ENCODE results near the gene HAPSTR1. TPM values are rescaled to one million over a fixed set of nuclear protein-coding genes. Genes with fewer than 3 reads are reported as not detected.
A peak's percentile ranks its signal among the peaks of the same experiment; 100 is the strongest.

The HAPSTR1 gene
- total and polyA plus RNA-seq, 2 of the 13 experiments (the other 11 are each of a cell fraction or from before 2014, with no cell fraction given): 25.2 to 83.2 TPM

GRCh38 chr16:9058211-9058610 is 33.2 kb upstream of the HAPSTR1 start (continued):
- TF ChIP-seq PAWR (CRISPR knock-in tag; IDR thresholded peaks at IDR 0.05; ENCODE audit: borderline replicate concordance) (no peak), HINFP (CRISPR knock-in tag; IDR thresholded peaks at IDR 0.05; ENCODE audit: low read depth) (no peak), ZNF225 (CRISPR knock-in tag; IDR thresholded peaks at IDR 0.05) (no peak), MTERF4 (CRISPR knock-in tag; IDR thresholded peaks at IDR 0.05) (no peak), ZNF510 (CRISPR knock-in tag; IDR thresholded peaks at IDR 0.05; ENCODE audit: low read depth) (no peak), ONECUT2 (CRISPR knock-in tag; IDR thresholded peaks at IDR 0.05) (no peak)

- BruUV-seq (replicated peaks): no TSS peak
- peaks cover 0 to 7% of the 10 kb centered on the region in 2 experiments; a peak in 4 of 5 replicates for H3K27me3 ChIP-seq (ENCODE audit: control insufficient read depth in 1 of 2, insufficient read depth in 2 of 2, low read length in 2 of 2)
- CTCF ChIA-PET (ENCODE audit: low intra/inter-chr PET ratio, low total read pairs): no interaction called here
- no peak overlapping the region for H3K9ac ChIP-seq (ENCODE audit: insufficient read depth, low read depth, low read length)
- no peak overlapping the region for H2AFZ ChIP-seq (ENCODE audit: low read length)
- no peak for DNase-seq (ENCODE audit: low spot score)
- no peaks in the 10 kb centered on the region for H3K79me2 ChIP-seq (ENCODE audit: insufficient read depth, low read length)
- FAIRE-seq: no peak
- no peaks in the 10 kb centered on the region for H3K9me3 ChIP-seq (ENCODE audit: low read length)
- in situ Hi-C loops (cut with HindIII; ENCODE audit: extremely low pct_ligation_motif_present, low pct_unique_long_range_greater_than_20kb) (no loop called here), intact Hi-C loops (cut with micrococcal nuclease; ENCODE audit: unreplicated experiment) (no loop called here)
- peaks cover 7% of the 10 kb centered on the region for H3K4me1 ChIP-seq (ENCODE audit: insufficient read depth, low read length)
- H3K4me3 ChIP-seq (replicated peaks in 1 of 3; ENCODE audit: insufficient read depth in 1 of 3, low read depth in 2 of 3, low read length in 3 of 3): no peak overlapping the region
- no peaks in the 10 kb centered on the region for H3K36me3 ChIP-seq (replicated peaks in 1 of 2; ENCODE audit: control insufficient read depth in 1 of 2, insufficient read depth in 2 of 2, low read length in 2 of 2)
- H3K4me2 ChIP-seq (ENCODE audit: low read depth, low read length): no peak overlapping the region
- POLR2A ChIA-PET: no interaction called here
- H3K27ac ChIP-seq (ENCODE audit: extremely low read length, insufficient read depth, low read length): no peak overlapping the region
- no peaks in the 10 kb centered on the region for H4K20me1 ChIP-seq (ENCODE audit: insufficient read depth, low read length)
- no peak for ATAC-seq
- TF ChIP-seq MXD1 (CRISPR knock-in tag; IDR thresholded peaks at IDR 0.05) (no peak), KDM6A (CRISPR knock-in tag; IDR thresholded peaks at IDR 0.05; ENCODE audit: low read depth) (no peak), ZNF205 (CRISPR knock-in tag; IDR thresholded peaks at IDR 0.05) (no peak), ZNF552 (CRISPR knock-in tag; IDR thresholded peaks at IDR 0.05; ENCODE audit: borderline replicate concordance) (no peak), ZBTB37 (CRISPR knock-in tag; IDR thresholded peaks at IDR 0.05) (no peak), MAFK (conservative IDR thresholded peaks at IDR 0.05 in 1 of 2, IDR thresholded peaks at IDR 0.05 in 1 of 2; ENCODE audit: low read length in 2 of 2) (peak; percentile 80 to 90), ZNF589 (CRISPR knock-in tag; conservative IDR thresholded peaks at IDR 0.05) (no peak), MAFF (IDR thresholded peaks at IDR 0.05; ENCODE audit: low read depth, low read length) (peak; percentile 82), FOSL2 (CRISPR knock-in tag; IDR thresholded peaks at IDR 0.05) (no peak), KDM2A (CRISPR knock-in tag; IDR thresholded peaks at IDR 0.05; ENCODE audit: borderline replicate concordance, low read depth) (no peak), KMT2B (CRISPR knock-in tag; IDR thresholded peaks at IDR 0.05) (no peak), FOXA1 (IDR thresholded peaks at IDR 0.05) (no peak), FOXA1 (CRISPR knock-in tag; IDR thresholded peaks at IDR 0.05) (no peak)
These were observed 31.2 kb upstream of the HAPSTR1 start for GRCh38 chr16:9060225-9060624.
